Spleen (tissue), 11 donors: Measurements from ENCODE around the gene DCHS2. TPM values are rescaled to one million over a fixed set of nuclear protein-coding genes. Genes with fewer than 3 reads are reported as not detected.

Experiments
- DNase-seq: peaks from one replicate; pipeline ENCODE4 v3.0.0-alpha.2; 2020
- H3K27ac ChIP-seq, 8 donors: fragments of 200-600 bp; sonication (generic) in 7 of 8; 1 replicate in 4 of 8; 2 replicates in 4 of 8; pipeline versions ENCODE4 v1.5.0 to v1.8.0; 2016 to 2021; ENCODE audit warnings: inconsistent platforms in 4 of 8, mild to moderate bottlenecking in 4 of 8, moderate library complexity in 1 of 8
- H3K27me3 ChIP-seq, 7 donors: fragments of 200-600 bp; sonication (generic) in 6 of 7; replicated peaks in 1 of 7; 1 replicate in 4 of 7; 2 replicates in 3 of 7; pipeline versions ENCODE4 v1.5.0 to v1.8.0; 2016 to 2021; ENCODE audit warnings: inconsistent platforms in 3 of 7, mild to moderate bottlenecking in 1 of 7
- H3K36me3 ChIP-seq, 6 donors: fragments of 200-600 bp; sonication (generic) in 5 of 6; 1 replicate in 4 of 6; 2 replicates in 2 of 6; pipeline versions ENCODE4 v1.5.0 to v1.8.0; 2016 to 2021; ENCODE audit warnings: inconsistent platforms in 2 of 6
- H3K4me1 ChIP-seq, 6 donors: fragments of 200-600 bp; sonication (generic) in 5 of 6; 1 replicate in 3 of 6; 2 replicates in 3 of 6; pipeline versions ENCODE4 v1.5.0 to v1.8.0; 2016 to 2021; ENCODE audit warnings: inconsistent platforms in 3 of 6
- H3K4me3 ChIP-seq, 8 donors: fragments of 200-600 bp; sonication (generic) in 7 of 8; 1 replicate in 4 of 8; 2 replicates in 4 of 8; pipeline versions ENCODE4 v1.5.0 to v1.8.0; 2016 to 2021; ENCODE audit warnings: inconsistent platforms in 4 of 8, mild to moderate bottlenecking in 4 of 8, moderate library complexity in 2 of 8
- H3K9me3 ChIP-seq, 8 donors: fragments of 200-600 bp; sonication (generic) in 7 of 8; 1 replicate in 4 of 8; 2 replicates in 4 of 8; pipeline versions ENCODE4 v1.5.0 to v1.8.0; 2016 to 2021; ENCODE audit warnings: inconsistent platforms in 4 of 8
- POLR2A ChIP-seq, 3 donors: fragments of 450-650 bp; IDR thresholded peaks; one replicate each; pipeline ENCODE4 v1.5.1; 2017; ENCODE audit warnings: antibody characterized with exemption in 3 of 3, mild to moderate bottlenecking in 1 of 3
- POLR2AphosphoS5 ChIP-seq, 3 donors: sonication (generic); formaldehyde crosslinking; IDR thresholded peaks; one replicate each; pipeline ENCODE4 v1.5.1; 2017; ENCODE audit warnings: antibody characterized with exemption in 3 of 3
- WGBS, 5 donors: extraction: QIAGEN DNeasy Blood & Tissue Kit in 3 of 5; methylation state at CpG; one replicate each; pipeline versions ENCODE4 v1.1.5 to v1.1.7; 2013 to 2018; 5-methylcytosine and 5-hydroxymethylcytosine counted together
- intact Hi-C: fragments of 100-400 bp; cut with DNase I; formaldehyde crosslinking; loops from one replicate; pipeline ENCODE4 v1.15.0; 2023; ENCODE audit warnings: low total_unique reads
- polyA plus RNA-seq, 3 donors: library from polyadenylated mRNA; stranded (reverse); fragments of 200-250 nt; gene quantifications; one replicate each; pipeline ENCODE4 v1.2.1, GENCODE V29; 2013
- total RNA-seq, 7 donors: library from RNA; depleted of rRNA in 3 of 7; stranded (reverse); fragments of >200 nt in 3 of 7; fragmentation: NEBNext Ultra II Directional in 4 of 7; extraction: Animal tissue kit (Norgen Biotek cat#: 25700) in 4 of 7; gene quantifications; one replicate each; pipeline versions ENCODE4 v1.1.0 to v1.2.1, GENCODE V29; 2016 to 2021
- TF ChIP-seq, protein P1 (sequence below), 11 experiments: fragments of 200-600 bp in 7 of 11; fragments of 450-650 bp in 4 of 11; sonication (generic) in 4 of 11; IDR thresholded peaks in 8 of 11; conservative IDR thresholded peaks in 3 of 11; 1 replicate in 7 of 11; 2 replicates in 4 of 11; pipeline versions ENCODE4 v1.4.0 to v1.8.0; 2016 to 2021; ENCODE audit warnings: antibody characterized with exemption in 11 of 11, inconsistent platforms in 4 of 11, mild to moderate bottlenecking in 1 of 11
- donor health status: healthy with polysubstance abuse.
- donor health status: DM: no; HTN: no; CAD: no; lungs with moderate emphysema.
- donor health status: DM: no; HTN: no; CAD: no.
- donor health status: Bipolar disorder and iron deficiency.
- donor health status: healthy.
- donor health status: DM: no; HTN: no; CAD: no.
- donor health status: DM: yes; HTN: yes; CAD: no.

The DCHS2 gene
- total and polyA plus RNA-seq, 10 donors = under 0.01 to 0.55 (median 0.05) TPM; not detected in 1

DNA sequence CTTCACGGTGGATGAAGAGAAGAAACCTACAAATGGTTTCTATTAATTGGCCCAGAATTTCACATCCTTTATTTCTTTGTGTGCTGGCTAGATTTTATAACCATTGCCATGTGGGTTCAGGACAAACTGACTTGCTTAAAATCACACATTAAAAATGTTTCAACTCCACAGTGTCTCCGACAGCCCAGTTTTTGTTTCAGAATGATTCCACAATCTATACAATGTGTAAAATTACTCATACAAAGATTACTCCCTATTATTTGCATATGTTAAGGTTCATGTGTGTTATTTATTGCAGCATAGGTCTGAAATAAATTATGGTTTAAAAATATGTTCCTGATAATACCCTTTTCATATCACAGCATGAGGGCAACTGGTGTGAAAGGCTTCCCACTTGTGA is 20.6 kb downstream of the DCHS2 start:
- H3K4me1 ChIP-seq = no peaks in the 10 kb centered on the region
- intact Hi-C loops = no loop called here
- H3K27me3 ChIP-seq = peaks cover 0 to 17% (median 0%) of the 10 kb centered on the region in 7 donors
- no peaks in the 10 kb centered on the region for H3K9me3 ChIP-seq
- no peak overlapping the region for H3K27ac ChIP-seq
- 35 to 70% (median 42%) methylated on average over 2 of the region's 2 CpGs for WGBS, 5 donors
- no peak for DNase-seq
- no peak for TF ChIP-seq POLR2AphosphoS5 (IDR thresholded peaks at IDR 0.05)
- TF ChIP-seq, protein P1, sequence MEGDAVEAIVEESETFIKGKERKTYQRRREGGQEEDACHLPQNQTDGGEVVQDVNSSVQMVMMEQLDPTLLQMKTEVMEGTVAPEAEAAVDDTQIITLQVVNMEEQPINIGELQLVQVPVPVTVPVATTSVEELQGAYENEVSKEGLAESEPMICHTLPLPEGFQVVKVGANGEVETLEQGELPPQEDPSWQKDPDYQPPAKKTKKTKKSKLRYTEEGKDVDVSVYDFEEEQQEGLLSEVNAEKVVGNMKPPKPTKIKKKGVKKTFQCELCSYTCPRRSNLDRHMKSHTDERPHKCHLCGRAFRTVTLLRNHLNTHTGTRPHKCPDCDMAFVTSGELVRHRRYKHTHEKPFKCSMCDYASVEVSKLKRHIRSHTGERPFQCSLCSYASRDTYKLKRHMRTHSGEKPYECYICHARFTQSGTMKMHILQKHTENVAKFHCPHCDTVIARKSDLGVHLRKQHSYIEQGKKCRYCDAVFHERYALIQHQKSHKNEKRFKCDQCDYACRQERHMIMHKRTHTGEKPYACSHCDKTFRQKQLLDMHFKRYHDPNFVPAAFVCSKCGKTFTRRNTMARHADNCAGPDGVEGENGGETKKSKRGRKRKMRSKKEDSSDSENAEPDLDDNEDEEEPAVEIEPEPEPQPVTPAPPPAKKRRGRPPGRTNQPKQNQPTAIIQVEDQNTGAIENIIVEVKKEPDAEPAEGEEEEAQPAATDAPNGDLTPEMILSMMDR (IDR thresholded peaks at IDR 0.05 in 8 of 11, conservative IDR thresholded peaks at IDR 0.05 in 3 of 11) = no peak
- no peak for TF ChIP-seq POLR2A (IDR thresholded peaks at IDR 0.05)
- H3K36me3 ChIP-seq = no peaks in the 10 kb centered on the region
- H3K4me3 ChIP-seq = no peak overlapping the region

DNA sequence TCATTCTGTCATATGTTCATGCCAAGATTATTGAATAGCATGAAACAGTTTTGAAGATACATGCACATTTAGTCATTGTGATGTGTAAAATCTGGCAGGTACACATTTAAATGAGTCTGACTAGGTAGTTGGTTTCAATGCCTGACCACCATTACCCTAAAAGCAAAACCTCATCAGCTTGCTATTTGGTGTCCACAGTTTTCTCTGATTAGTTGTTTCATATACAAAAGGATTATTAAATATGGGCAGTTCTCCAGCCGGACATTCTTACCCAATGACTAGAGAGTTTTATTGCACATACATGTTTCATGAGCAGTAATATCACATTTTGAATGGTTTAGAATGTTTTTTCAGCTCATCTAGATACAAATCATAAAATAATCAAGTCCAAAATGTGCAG is 23.7 kb downstream of the DCHS2 start:
- Histone ChIP-seq H3K4me3 (no peak overlapping the region), H3K36me3 (no peaks in the 10 kb centered on the region), H3K27ac (no peak overlapping the region), H3K9me3 (no peaks in the 10 kb centered on the region), H3K4me1 (no peaks in the 10 kb centered on the region), H3K27me3 (peaks cover 0 to 9% (median 0%) of the 10 kb centered on the region in 7 donors)
- no peak for DNase-seq
- no peak for TF ChIP-seq POLR2AphosphoS5 (IDR thresholded peaks at IDR 0.05)
- no peak for TF ChIP-seq POLR2A (IDR thresholded peaks at IDR 0.05)
- TF ChIP-seq, protein P1 (IDR thresholded peaks at IDR 0.05 in 8 of 11, conservative IDR thresholded peaks at IDR 0.05 in 3 of 11) = no peak
- WGBS, 5 donors = 82 to 98% (median 92%) methylated on average over 1 of the region's 1 CpG
- intact Hi-C loops = no loop called here

- Histone ChIP-seq H3K4me3 (no peak overlapping the region), H3K27ac (no peak overlapping the region), H3K4me1 (no peaks in the 10 kb centered on the region), H3K9me3 (no peaks in the 10 kb centered on the region), H3K36me3 (no peaks in the 10 kb centered on the region), H3K27me3 (peaks cover 0 to 9% (median 0%) of the 10 kb centered on the region in 7 donors)
- WGBS, 5 donors = 85 to 90% (median 88%) methylated on average over 5 of the region's 5 CpGs
- no peak for DNase-seq
- TF ChIP-seq, protein P1 (IDR thresholded peaks at IDR 0.05 in 8 of 11, conservative IDR thresholded peaks at IDR 0.05 in 3 of 11) = no peak
- TF ChIP-seq POLR2A (IDR thresholded peaks at IDR 0.05) (no peak), POLR2AphosphoS5 (IDR thresholded peaks at IDR 0.05) (no peak)
- intact Hi-C loops = no loop called here
Measured at GRCh38 chr4:154466336-154466735, 25.3 kb downstream of the DCHS2 start.

DNA sequence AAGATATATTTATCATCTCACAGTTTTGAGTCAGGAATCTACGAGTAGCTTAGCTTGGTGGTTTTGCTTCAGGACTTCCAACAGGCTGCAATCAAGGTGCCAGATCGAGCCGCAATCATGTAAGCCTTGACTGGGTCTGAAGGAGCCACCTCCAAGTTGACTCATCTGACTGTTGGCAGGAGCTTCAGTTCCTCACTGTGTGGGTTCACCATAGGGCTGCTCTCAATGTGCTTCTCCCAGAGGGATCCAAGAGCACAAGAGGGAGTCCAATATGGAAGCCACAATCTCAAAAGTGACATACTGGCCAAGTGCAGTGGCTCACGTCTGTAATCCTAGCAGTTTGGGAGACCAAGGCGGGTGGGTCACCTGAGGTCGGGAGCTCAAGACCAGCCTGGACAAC is 26.5 kb downstream of the DCHS2 start:
- H3K27me3 ChIP-seq = peaks cover 0 to 9% (median 0%) of the 10 kb centered on the region in 7 donors
- H3K4me3 ChIP-seq = no peak overlapping the region
- intact Hi-C loops = no loop called here
- H3K4me1 ChIP-seq = no peaks in the 10 kb centered on the region
- H3K27ac ChIP-seq = no peak overlapping the region
- WGBS, 5 donors = 72 to 89% (median 80%) methylated on average over 4 to 6 of the region's 6 CpGs
- DNase-seq = no peak
- TF ChIP-seq, protein P1 (IDR thresholded peaks at IDR 0.05 in 8 of 11, conservative IDR thresholded peaks at IDR 0.05 in 3 of 11) = no peak
- TF ChIP-seq POLR2AphosphoS5 (IDR thresholded peaks at IDR 0.05) (no peak), POLR2A (IDR thresholded peaks at IDR 0.05) (no peak)
- no peaks in the 10 kb centered on the region for H3K9me3 ChIP-seq
- H3K36me3 ChIP-seq = no peaks in the 10 kb centered on the region
